A204.1 (cell line): ENCODE data around the gene COL19A1.

ENCODE experiments used
- FAIRE-seq: peaks from 2 replicates; lab custom pipeline; 2012; peaks lifted over from hg19 to GRCh38; lab: Jason Lieb, UNC

COL19A1 gene

GRCh38 chr6:70129341-70129740, 263.0 kb downstream of the COL19A1 start:
- FAIRE-seq: no peak

- no peak for FAIRE-seq
Measured at GRCh38 chr6:70130865-70131264, 264.5 kb downstream of the COL19A1 start.

- no peak for FAIRE-seq
Measured at GRCh38 chr6:70131528-70131927, 265.2 kb downstream of the COL19A1 start.

- no peak for FAIRE-seq
Measured at GRCh38 chr6:70133246-70133645, 266.9 kb downstream of the COL19A1 start.

- no peak for FAIRE-seq
Measured at GRCh38 chr6:70134542-70134941, 268.2 kb downstream of the COL19A1 start.

GRCh38 chr6:70135219-70136160, 269.1 kb downstream of the COL19A1 start:
- no peak for FAIRE-seq

GRCh38 chr6:70136996-70137395, 270.6 kb downstream of the COL19A1 start:
- FAIRE-seq: no peak

GRCh38 chr6:70140496-70140895, 274.1 kb downstream of the COL19A1 start:
- no peak for FAIRE-seq

GRCh38 chr6:70142034-70142433, 275.7 kb downstream of the COL19A1 start:
- no peak for FAIRE-seq

GRCh38 chr6:70145178-70145577, 278.8 kb downstream of the COL19A1 start:
- no peak for FAIRE-seq

GRCh38 chr6:70149209-70149788, 282.9 kb downstream of the COL19A1 start:
- FAIRE-seq: no peak

GRCh38 chr6:70150521-70150920, 284.2 kb downstream of the COL19A1 start:
- no peak for FAIRE-seq

- no peak for FAIRE-seq
Measured at GRCh38 chr6:70151616-70152015, 285.3 kb downstream of the COL19A1 start.

GRCh38 chr6:70152786-70153185, 286.4 kb downstream of the COL19A1 start:
- FAIRE-seq: no peak

- FAIRE-seq: no peak
Measured at GRCh38 chr6:70157086-70157485, 290.7 kb downstream of the COL19A1 start.

GRCh38 chr6:70160276-70160675, 293.9 kb downstream of the COL19A1 start:
- FAIRE-seq: no peak

GRCh38 chr6:70162972-70163371, 296.6 kb downstream of the COL19A1 start:
- FAIRE-seq: no peak

- no peak for FAIRE-seq
Measured at GRCh38 chr6:70163795-70164194, 297.4 kb downstream of the COL19A1 start.

- FAIRE-seq: no peak
Measured at GRCh38 chr6:70164556-70164955, 298.2 kb downstream of the COL19A1 start.

GRCh38 chr6:70166088-70166958, 300.0 kb downstream of the COL19A1 start:
- FAIRE-seq: no peak

- FAIRE-seq: no peak
Measured at GRCh38 chr6:70168681-70169377, 302.5 kb downstream of the COL19A1 start.

GRCh38 chr6:70171236-70171635, 304.9 kb downstream of the COL19A1 start:
- no peak for FAIRE-seq
